Measurements from ENCODE around the gene RPRD1B.
"Not testable (repeated sequence)": the region's sequence is repeated elsewhere in the genome, so short reads cannot be mapped to it uniquely, and the experiment has no call there.

RPRD1B gene

GRCh38 chr20:38107916-38108315, 74.4 kb downstream of the RPRD1B start:
- DNase-seq, result not testable (repeated sequence)

- DNase-seq, result no peak
These were observed 75.0 kb downstream of the RPRD1B start for GRCh38 chr20:38108438-38108985.

GRCh38 chr20:38108986-38109541, 75.5 kb downstream of the RPRD1B start:
- DNase-seq, result no peak

GRCh38 chr20:38109591-38110524, 76.3 kb downstream of the RPRD1B start:
- DNase-seq, result no peak

- DNase-seq, result no peak
These were observed 77.1 kb downstream of the RPRD1B start for GRCh38 chr20:38110525-38111178.

GRCh38 chr20:38111366-38112232, 78.1 kb downstream of the RPRD1B start:
- no peak for DNase-seq

- DNase-seq, result no peak
These were observed 78.8 kb downstream of the RPRD1B start for GRCh38 chr20:38112261-38112929.

- DNase-seq, result no peak
These were observed 79.4 kb downstream of the RPRD1B start for GRCh38 chr20:38112930-38113294.

- no peak for DNase-seq
These were observed 80.1 kb downstream of the RPRD1B start for GRCh38 chr20:38113401-38114325.

GRCh38 chr20:38114353-38114791, 80.8 kb downstream of the RPRD1B start:
- DNase-seq, result no peak

- DNase-seq, result no peak
These were observed 81.7 kb downstream of the RPRD1B start for GRCh38 chr20:38115205-38115604.

- no peak for DNase-seq
These were observed 82.3 kb downstream of the RPRD1B start for GRCh38 chr20:38115896-38116295.

GRCh38 chr20:38116409-38117165, 83.0 kb downstream of the RPRD1B start:
- DNase-seq, result no peak

GRCh38 chr20:38117205-38117604, 83.7 kb downstream of the RPRD1B start:
- DNase-seq, result no peak

GRCh38 chr20:38117635-38118034, 84.1 kb downstream of the RPRD1B start:
- no peak for DNase-seq

GRCh38 chr20:38119446-38119845, 85.9 kb downstream of the RPRD1B start:
- no peak for DNase-seq

GRCh38 chr20:38120625-38120988, 87.1 kb downstream of the RPRD1B start:
- no peak for DNase-seq

GRCh38 chr20:38121741-38122140, 88.2 kb downstream of the RPRD1B start:
- DNase-seq, result no peak

GRCh38 chr20:38123021-38123587, 89.6 kb downstream of the RPRD1B start:
- DNase-seq, result no peak
